NCI-H1092 treated with DMSO at 0.1 percent for 48 hours (cell line): ENCODE results near the gene FAM167B.

Source experiments
- DNase-seq: peaks from one replicate; lab custom pipeline; 2025; lab: John Stamatoyannopoulos, UW

Gene FAM167B

DNA sequence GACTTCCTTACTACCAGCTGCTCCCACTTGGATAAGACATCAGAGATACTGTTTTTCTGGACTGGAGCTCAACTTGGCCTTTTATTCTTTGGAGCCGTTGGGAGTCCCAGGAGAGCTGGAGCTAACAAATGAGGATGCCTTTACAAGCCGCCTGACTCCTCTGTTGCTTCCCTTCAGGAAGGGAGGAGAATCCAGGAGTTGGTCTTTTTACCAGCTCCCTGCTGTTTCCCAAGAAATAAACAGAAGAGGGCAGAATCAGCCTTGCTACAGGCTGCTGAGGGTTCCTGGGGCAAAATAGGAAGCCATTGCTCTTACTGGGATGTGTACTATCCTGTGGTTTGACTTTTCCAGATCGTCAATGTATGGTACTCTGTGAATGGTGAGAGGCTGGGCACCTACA lies 23.3 kb upstream of the FAM167B start:
- no peak for DNase-seq

DNA sequence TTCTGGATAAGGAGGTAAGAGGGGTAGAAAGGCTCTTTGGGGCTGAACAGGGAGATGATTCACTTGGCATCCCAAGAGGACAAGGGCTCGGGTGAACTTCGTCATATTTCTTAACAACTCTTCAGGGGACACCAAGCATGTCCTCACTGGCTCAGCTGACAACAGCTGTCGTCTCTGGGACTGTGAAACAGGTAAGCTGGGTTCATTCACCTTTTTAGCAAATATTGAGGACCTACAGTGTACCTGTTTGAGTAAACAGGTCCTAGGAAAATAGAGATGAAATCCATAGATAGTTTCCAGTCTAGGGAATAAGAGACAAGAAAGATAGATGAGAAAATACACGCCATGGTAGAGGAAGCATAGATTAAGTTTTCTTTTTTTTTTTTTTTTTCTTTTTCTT lies 22.7 kb upstream of the FAM167B start:
- no peak for DNase-seq

DNA sequence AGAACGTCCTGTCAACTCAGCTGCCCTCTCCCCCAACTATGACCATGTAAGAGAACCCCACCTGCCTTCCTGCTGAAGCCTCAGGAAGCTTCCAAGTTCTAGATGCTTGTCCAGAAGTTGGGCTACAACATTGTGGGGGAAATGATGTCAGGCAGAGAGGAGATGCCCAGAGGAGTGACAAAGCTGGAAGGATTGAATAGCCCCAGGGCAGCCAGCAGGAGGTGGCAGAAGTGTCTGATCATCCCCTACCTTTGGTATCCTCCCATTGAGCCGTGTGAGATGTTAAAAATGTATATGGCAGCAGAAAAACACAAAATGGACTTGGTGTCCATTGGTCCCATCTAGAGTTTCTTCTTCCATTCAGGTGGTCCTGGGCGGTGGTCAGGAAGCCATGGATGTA lies 18.3 kb upstream of the FAM167B start:
- no peak for DNase-seq

GRCh38 chr1:32231843-32232432 lies 15.1 kb upstream of the FAM167B start:
- no peak for DNase-seq

- DNase-seq = no peak
Observed at GRCh38 chr1:32232558-32233304, 14.3 kb upstream of the FAM167B start.

GRCh38 chr1:32234792-32235191 lies 12.2 kb upstream of the FAM167B start:
- no peak for DNase-seq

GRCh38 chr1:32239337-32239736 lies 7.7 kb upstream of the FAM167B start:
- DNase-seq = peak; percentile 66

- peak; percentile 77 for DNase-seq
Observed at GRCh38 chr1:32239790-32240139, 7.3 kb upstream of the FAM167B start.

- peak; percentile 84 for DNase-seq
Observed at GRCh38 chr1:32240140-32240951, 6.7 kb upstream of the FAM167B start.

- DNase-seq = peak; percentile 79
Observed at GRCh38 chr1:32241001-32241763, 5.8 kb upstream of the FAM167B start.

DNA sequence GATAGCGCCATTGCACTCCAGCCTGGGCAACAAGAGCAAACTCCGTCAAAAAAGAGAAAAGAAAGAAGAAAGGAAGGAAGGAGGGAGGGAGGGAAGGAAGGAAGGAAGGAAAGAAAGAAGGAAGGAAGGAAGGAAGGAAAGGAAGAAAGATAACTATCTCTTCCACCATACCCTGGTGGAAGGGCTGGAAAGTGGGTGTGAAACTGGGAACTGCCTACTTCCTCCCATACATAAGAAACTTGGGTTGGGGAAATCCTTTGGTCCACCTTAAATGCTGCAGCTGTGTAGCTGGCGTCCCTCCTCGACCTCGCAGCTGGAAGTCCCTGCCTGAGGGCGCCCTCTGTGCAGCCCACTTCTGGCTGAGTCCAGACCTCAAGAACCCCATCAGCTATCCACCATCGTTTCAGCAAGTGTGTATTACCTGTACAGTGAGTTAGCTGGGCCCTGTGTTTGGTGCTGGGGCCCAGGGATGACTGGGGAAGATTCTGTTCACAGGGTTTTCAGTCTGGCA lies 4.6 kb upstream of the FAM167B start:
- peak; percentile 13 for DNase-seq

GRCh38 chr1:32247452-32247851 lies 430 bp downstream of the FAM167B start:
- DNase-seq = no peak

DNA sequence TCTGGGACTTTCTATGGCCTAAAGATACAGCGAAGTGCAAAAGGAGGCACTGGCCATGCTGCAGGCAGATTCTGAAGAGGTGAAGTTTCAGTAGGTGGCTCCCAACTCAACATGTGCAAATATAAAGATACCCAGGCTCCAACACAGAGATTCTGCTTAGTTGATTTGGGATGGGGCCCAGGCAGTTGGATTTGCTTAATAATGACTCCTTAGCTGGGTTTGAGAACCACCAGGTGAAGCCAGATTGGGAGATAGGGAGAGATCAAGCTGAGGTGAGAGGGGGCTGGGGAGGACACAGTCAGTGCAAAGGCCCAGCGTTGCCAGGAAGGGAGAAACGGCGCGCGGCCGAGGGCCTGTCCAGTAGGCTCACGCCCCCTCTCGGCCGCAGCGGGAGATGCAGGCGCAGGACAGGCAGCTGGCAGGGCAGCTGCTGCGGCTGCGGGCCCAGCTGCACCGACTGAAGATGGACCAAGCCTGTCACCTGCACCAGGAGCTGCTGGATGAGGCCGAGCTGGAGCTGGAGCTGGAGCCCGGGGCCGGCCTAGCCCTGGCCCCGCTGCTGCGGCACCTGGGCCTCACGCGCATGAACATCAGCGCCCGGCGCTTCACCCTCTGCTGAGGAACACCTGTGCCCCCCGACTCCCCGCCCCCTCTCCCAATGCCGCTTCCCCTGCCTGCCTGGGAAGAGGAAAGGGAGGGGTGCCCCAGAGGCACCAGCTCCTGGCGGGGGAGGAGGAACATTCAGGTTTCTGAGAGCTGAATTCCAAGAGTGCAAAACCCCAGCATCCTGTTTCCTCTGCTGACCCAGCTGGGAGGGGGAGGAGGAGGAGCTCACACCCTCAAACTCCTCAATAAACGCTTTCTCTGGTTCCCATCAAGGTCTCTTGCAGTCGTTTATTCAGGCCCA lies 1.2 kb downstream of the FAM167B start:
- peak; percentile 74 for DNase-seq

DNA sequence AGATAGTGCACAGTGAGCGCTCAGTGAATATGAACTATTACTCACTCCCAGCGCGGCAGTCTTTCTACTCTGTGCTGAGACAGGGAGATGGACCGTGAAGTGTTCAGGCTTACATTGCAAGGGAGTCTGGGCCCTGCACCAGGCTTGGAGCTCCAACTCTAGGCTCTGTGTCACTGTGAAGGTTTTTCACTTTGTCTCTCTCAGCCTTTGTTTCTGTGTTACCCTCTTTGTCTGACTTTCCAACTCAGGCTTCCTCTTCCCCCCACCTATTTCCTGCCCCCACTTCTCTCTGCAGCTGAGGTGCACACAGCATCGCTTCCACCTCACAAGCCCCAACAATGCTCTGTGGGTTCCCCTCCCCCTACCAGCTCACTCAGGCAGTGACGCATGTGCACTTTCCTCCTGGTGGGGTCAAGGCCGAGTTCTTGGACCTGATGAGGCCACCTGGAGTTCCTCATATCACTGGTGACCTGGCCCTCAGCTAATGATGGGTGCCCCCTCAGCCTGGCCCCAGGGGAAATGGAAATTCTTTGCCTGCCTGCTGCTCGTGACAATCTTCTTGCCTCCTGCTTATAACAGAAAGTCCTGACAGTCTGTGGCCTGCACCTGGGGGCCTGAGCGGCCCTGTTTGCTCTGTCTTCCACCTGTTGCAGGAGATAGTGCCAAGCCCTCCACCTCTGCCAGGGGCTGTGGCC lies 3.0 kb downstream of the FAM167B start:
- DNase-seq = no peak

DNA sequence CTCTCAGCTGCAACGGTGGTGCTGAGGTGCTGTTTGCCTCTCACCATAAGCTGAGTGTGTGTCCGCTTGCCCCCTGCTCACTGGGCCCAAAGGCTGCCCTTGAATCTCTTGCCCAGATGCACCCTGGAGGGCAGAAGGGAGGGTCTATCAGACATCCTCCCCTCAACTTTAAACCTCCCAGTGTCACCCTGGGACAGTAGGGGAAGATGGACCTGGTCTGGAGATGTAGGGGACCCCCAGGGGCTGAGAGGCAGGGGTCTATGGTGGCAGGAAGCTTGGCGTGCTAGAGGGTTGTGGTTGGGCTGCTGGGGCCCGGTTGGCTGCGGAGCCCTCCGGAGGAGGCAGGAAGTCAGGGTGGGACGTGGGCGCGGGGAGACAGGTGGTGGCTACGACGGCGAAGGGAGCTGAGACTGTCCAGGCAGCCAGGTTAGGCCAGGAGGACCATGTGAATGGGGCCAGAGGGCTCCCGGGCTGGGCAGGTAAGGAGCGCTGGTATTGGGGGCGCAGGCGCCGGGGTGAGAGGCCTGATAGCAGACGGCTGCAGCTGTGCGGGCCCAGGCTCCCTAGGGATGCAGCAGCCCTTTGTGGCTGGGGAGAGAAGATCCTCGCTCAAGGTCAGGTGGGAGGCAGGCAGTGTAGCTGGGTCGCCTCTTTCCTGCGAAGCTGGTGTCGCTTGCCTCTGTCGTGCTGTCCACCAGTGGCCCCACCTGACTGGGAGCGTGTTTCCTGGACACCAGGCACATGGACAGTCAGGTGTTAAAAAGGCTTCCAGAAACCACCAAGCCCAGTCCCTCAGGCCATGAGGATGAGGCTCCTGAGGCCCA lies 4.1 kb downstream of the FAM167B start, which contains the start of gene LCK:
TSS of gene LCK (plus strand) at position 373 of the 824 bp plus-strand sequence. CDS start 23,065 bp downstream, outside the sequence.
- DNase-seq = no peak

- no peak for DNase-seq
Observed at GRCh38 chr1:32255072-32256071, 8.3 kb downstream of the FAM167B start.

GRCh38 chr1:32256473-32257226 lies 9.6 kb downstream of the FAM167B start:
- DNase-seq = no peak

GRCh38 chr1:32257227-32257508 lies 10.1 kb downstream of the FAM167B start:
- no peak for DNase-seq
